Measurements from ENCODE around the gene XRCC4. TPM values are rescaled to one million over a fixed set of nuclear protein-coding genes. Genes with fewer than 3 reads are reported as not detected.

XRCC4 gene
- total and polyA plus RNA-seq, 2 of the 8 experiments (the other 6 are each of a cell fraction or from before 2014, with no cell fraction given) = 3.0 to 8.3 TPM

DNA sequence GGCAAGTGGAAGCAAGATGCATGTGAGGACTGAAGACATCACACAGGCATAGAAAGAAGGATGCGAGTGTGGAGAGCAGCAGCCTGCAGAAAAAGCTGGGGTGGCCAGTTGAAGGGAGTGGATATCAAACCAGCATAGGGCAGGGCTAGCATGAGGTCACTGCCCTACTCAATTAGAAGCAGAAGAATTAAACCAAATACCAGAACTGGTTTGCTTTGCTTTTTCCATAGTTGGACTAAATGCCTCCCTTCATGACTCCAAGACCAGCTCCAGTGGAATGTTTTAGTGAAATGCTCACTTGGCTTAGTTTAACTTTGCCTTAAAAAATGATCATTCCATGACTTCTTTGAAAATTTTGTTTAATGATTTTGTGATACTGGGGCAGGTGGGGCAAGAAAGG, 46.0 kb upstream of the XRCC4 start:
- Histone ChIP-seq H2BK20ac (ENCODE audit: low read length) (no peak overlapping the region), H3K79me2 (ENCODE audit: control insufficient read depth in 1 of 2, insufficient read depth in 2 of 2, low read length in 2 of 2) (no peaks in the 10 kb centered on the region), H3K4me1 (replicated peaks in 1 of 4; ENCODE audit: control insufficient read depth in 3 of 4, insufficient read depth in 4 of 4, low read length in 3 of 4) (peaks cover 2 to 13% (median 6%) of the 10 kb centered on the region in 4 experiments; a peak in 6 of 7 replicates), H3K4ac (replicated peaks; ENCODE audit: insufficient read length, low read depth, low read length) (no peak overlapping the region), H4K8ac (ENCODE audit: extremely low read depth, insufficient read depth, low read length) (no peak overlapping the region), H3K9me3 (ENCODE audit: insufficient read depth in 2 of 2, low read depth in 1 of 2, low read length in 1 of 2) (no peaks in the 10 kb centered on the region), H3K56ac (replicated peaks; ENCODE audit: insufficient read length, low read depth, low read length) (no peak overlapping the region), H3K23ac (ENCODE audit: insufficient read length) (no peak overlapping the region), H3K18ac (ENCODE audit: extremely low read depth, low read length) (no peak overlapping the region), H2BK120ac (replicated peaks; ENCODE audit: low read depth, low read length) (no peak overlapping the region), H3K36me3 (ENCODE audit: control insufficient read depth in 2 of 4, insufficient read depth in 4 of 4, low read length in 3 of 4) (no peaks in the 10 kb centered on the region), H3K27me3 (replicated peaks in 1 of 4; ENCODE audit: control insufficient read depth in 3 of 4, extremely low read depth in 1 of 4, insufficient read depth in 3 of 4, low read length in 3 of 4) (no peaks in the 10 kb centered on the region), H3K79me1 (ENCODE audit: low read depth, low read length) (no peaks in the 10 kb centered on the region), H3K9ac (replicated peaks in 1 of 4; ENCODE audit: extremely low read depth in 1 of 4, low read depth in 3 of 4, low read length in 3 of 4) (no peak overlapping the region), H3K4me2 (ENCODE audit: insufficient read depth in 1 of 2, low read depth in 2 of 2, low read length in 2 of 2) (no peak overlapping the region), H4K20me1 (replicated peaks in 1 of 2; ENCODE audit: control insufficient read depth in 1 of 2, insufficient read depth in 2 of 2, low read length in 2 of 2) (no peaks in the 10 kb centered on the region), H3K27ac (ENCODE audit: low read depth, low read length) (no peak overlapping the region), H2BK5ac (ENCODE audit: low read depth, low read length) (no peak overlapping the region), H2AK5ac (ENCODE audit: low read depth, low read length) (no peak overlapping the region), H3K14ac (ENCODE audit: insufficient read length) (no peak overlapping the region), H3K23me2 (ENCODE audit: low read depth, low read length) (no peaks in the 10 kb centered on the region), H3K4me3 (ENCODE audit: extremely low read depth in 1 of 4, insufficient read depth in 2 of 4, low read depth in 3 of 4, low read length in 4 of 4) (no peak overlapping the region), H2BK12ac (ENCODE audit: low read depth, low read length) (no peak overlapping the region; the same call in 1 of the 2 replicates), H2BK15ac (ENCODE audit: low read length) (no peak overlapping the region), H4K5ac (ENCODE audit: insufficient read length, low read depth, low read length) (no peak overlapping the region), H4K91ac (replicated peaks; ENCODE audit: insufficient read length, low read length) (no peak overlapping the region), H2AFZ (ENCODE audit: low read length) (no peak overlapping the region)
- FAIRE-seq (no peak), DNase-seq (ENCODE audit: low read depth in 1 of 2, low spot score in 2 of 2) (no peak)
- WGBS, 2 experiments (ENCODE audit: extremely low coverage in 1 of 2, insufficient coverage in 1 of 2, insufficient read length in 1 of 2, insufficient replicate concordance in 2 of 2, low coverage in 1 of 2, low lambda C conversion rate in 2 of 2, missing lambda C conversion rate in 1 of 2) = 100% methylated on average over 1 of the region's 1 CpG; no CpG with 5 or more reads in 1 of the 2 experiments
- no peak for TF ChIP-seq RNF2 (IDR thresholded peaks at IDR 0.05; ENCODE audit: borderline replicate concordance, low read depth, low read length, missing control alignments, poor library complexity, severe bottlenecking)
- no peak for TF ChIP-seq CTBP2 (IDR thresholded peaks at IDR 0.05; ENCODE audit: borderline replicate concordance, insufficient read depth, insufficient read length, low read length)
- no peak for TF ChIP-seq POLR2AphosphoS5 (IDR thresholded peaks at IDR 0.05; ENCODE audit: low read depth, low read length)
- POLR2A ChIA-PET (ENCODE audit: partially characterized antibody) = no interaction called here
- CTCF ChIA-PET (ENCODE audit: partially characterized antibody) = interaction anchor here (0.7 to 1.3 kb wide), 3 partner anchors 146 to 679 kb away, joined by 3 read pairs; no protein-coding TSS in a partner anchor
